Left lobe of liver (tissue), 2 donors: ENCODE measurements around the gene TTLL5. TPM values are rescaled to one million over a fixed set of nuclear protein-coding genes. Genes with fewer than 3 reads are reported as not detected.
A peak's percentile ranks its signal among the peaks of the same experiment; 100 is the strongest.

Experiments
- ATAC-seq: fragments of 200-7000 bp; cut with Tn5 transposase; one replicate; pipeline ENCODE4 v1.9.1; 2020; ENCODE audit warnings: mild to moderate bottlenecking, moderate library complexity
- DNase-seq: peaks from one replicate; pipeline ENCODE4 v3.0.0-alpha.2; 2020; ENCODE audit warnings: low spot score
- total RNA-seq: library from RNA; stranded (reverse); gene quantifications from one replicate; pipeline ENCODE4 v1.2.1, GENCODE V29; 2021
- donor health status: DM: no; HTN: no; CAD: no; lungs with moderate emphysema.
- donor health status: DM: no; HTN: yes; CAD: no.

Gene TTLL5
- total RNA-seq, 1 donor from 2014 or later, result 9.5 TPM

GRCh38 chr14:75700295-75700694 lies 39.2 kb downstream of the TTLL5 start:
- ATAC-seq (no peak), DNase-seq (no peak)

DNA sequence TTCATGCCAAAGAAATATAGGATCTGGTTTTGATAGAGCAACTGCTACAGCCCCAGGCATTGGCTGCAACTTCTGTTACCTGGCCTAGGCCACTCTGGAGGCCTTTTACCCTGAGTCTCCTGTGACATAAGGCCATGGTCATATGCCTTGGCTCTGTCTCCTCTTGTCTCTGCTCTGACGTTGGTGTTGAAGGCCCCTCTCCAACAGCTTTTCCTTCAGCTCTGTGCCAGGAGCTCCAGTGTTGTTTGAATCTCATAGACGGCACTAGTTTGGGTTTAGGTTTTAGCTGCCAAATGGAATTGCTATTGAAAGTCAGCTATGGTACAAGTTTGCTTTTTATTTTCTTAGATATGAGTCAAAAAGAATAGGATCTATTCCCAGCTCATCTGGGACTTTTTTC lies 41.1 kb downstream of the TTLL5 start:
- DNase-seq (no peak), ATAC-seq (no peak)

DNA sequence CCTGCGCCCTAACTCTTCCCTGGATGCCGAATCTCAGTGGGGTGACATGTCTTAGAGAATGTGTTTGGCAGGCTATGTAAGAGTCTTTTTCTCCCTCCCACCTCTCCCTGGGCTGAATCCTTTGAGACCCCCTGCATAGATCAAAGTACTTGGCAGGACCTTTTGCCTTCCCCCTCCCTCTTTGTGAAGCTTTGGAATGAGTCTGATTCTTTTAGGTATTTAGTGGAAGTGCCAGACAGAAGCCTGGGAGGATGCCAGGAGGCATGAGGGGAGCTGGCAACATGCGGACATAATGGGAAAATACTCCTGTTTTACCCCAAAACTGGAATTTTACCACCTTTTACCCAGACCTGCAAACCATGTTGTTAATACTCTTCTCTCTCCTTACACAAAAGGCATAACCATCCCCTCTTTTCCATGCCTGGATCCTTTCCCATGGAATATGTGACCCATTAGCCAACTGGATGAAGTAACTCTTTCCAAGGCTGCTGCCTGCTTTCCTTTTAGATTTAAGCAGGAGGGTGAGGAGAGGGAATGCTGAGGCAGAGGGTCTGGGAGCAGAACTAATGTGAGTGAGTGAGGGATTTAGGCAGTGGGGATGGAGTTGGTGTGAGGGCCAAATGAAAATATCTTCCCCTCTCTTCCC lies 41.7 kb downstream of the TTLL5 start:
- DNase-seq, result no peak
- no peak for ATAC-seq

- DNase-seq, result no peak
- no peak for ATAC-seq
Observed at GRCh38 chr14:75703467-75703866, 42.4 kb downstream of the TTLL5 start.

- ATAC-seq (no peak), DNase-seq (no peak)
Observed at GRCh38 chr14:75705014-75705413, 44.0 kb downstream of the TTLL5 start.

DNA sequence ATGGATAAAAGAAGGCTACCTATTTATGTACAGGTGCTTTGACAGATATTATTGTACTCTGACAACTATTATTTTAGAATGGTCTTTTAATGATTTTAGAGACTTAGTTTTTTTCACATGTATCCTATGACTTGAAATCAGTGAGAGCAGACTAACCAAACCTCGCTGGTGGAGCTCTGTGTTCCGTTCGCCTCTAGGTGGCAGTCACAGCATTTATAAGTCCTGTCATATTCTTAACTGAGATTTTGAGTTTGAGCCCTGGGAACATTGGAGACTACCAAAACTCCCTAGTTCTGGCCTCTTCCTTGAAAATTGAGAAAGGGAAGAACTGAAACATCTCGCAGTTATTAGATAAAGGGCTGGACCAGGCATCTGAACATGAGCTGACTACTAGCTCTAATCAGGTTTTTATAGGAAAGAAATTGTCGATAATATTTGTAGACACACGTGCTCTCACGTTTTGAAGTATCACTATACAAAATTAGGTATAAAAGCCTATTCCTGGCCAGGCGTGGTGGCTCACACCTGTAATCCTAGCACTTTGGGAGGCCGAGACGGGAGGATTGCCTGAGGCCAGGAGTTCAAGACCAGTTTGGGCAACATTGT lies 48.3 kb downstream of the TTLL5 start:
- DNase-seq, result peak; percentile 68
- peak; percentile 81 for ATAC-seq

- ATAC-seq, result peak; percentile 71
Observed at GRCh38 chr14:75711105-75711795, 50.2 kb downstream of the TTLL5 start.

DNA sequence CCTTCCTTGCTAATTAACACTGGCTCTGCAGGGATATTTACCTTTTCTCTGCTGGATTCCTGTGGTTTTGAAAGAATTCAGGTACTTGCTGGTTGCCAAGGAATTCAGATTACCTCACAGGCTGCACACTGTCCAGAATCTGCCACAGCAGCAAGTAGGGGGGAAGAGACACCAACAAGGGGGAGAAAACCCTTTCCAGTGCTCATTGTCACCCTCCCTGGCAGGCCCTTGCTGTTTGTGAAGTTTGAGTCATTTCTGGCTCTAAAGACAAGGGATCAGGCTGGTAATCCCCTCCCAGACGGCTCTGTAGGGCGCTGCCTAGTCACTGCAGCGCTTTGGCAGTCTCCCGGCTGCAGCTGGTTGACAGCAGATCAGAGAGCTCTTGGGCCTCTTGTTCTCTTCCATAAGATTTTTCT lies 50.8 kb downstream of the TTLL5 start:
- DNase-seq (peak; percentile 69), ATAC-seq (peak; percentile 85)

More at GRCh38 chr14:75711105-75711795, 50.2 kb downstream of the TTLL5 start:
- no peak for DNase-seq

DNA sequence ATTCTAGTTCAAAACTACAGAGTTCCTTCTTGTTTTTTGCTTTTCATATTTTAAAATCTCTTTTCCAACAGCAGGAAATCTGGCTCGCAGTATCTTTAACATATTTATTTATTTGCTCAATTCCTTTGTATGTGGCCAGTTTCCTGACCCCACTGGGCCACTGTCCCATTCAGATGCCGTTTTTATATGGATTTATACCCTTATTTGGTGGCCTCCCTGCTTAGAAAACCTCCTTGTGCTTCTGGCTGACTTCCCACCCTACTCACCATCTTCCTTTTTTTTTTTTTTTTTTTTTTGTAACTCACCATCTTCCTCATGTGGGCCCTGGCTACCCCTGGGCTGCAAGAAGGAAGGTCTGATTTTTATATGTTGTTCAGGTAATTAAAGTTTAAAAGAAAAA lies 53.9 kb downstream of the TTLL5 start:
- ATAC-seq, result no peak
- no peak for DNase-seq

GRCh38 chr14:75715926-75716780 lies 55.1 kb downstream of the TTLL5 start:
- ATAC-seq, result no peak

GRCh38 chr14:75717729-75718128 lies 56.7 kb downstream of the TTLL5 start:
- DNase-seq (peak; percentile 67), ATAC-seq (peak; percentile 89)

More at GRCh38 chr14:75715926-75716780, 55.1 kb downstream of the TTLL5 start:
- DNase-seq, result no peak

- DNase-seq, result no peak
- ATAC-seq, result no peak
Observed at GRCh38 chr14:75718199-75718598, 57.2 kb downstream of the TTLL5 start.

DNA sequence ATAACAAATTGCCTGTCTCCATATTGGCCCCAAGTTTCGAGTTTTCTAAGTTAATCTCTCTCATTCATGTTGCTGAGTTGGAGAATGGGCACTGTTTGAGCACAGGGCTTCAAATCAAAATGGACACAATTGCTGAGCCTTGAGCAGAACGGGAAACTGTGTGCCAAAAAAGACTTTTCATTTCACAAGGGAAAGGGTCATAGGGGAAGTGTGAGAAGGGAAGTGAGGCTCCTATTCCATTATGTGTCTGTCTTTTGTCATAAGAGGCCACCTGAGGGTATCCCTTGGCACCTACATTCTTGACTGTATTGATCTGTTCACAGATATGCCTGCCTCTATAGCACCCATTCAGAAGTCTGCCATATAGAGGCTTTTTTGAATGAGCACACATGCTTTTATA lies 59.1 kb downstream of the TTLL5 start:
- ATAC-seq, result no peak
- DNase-seq, result no peak

DNA sequence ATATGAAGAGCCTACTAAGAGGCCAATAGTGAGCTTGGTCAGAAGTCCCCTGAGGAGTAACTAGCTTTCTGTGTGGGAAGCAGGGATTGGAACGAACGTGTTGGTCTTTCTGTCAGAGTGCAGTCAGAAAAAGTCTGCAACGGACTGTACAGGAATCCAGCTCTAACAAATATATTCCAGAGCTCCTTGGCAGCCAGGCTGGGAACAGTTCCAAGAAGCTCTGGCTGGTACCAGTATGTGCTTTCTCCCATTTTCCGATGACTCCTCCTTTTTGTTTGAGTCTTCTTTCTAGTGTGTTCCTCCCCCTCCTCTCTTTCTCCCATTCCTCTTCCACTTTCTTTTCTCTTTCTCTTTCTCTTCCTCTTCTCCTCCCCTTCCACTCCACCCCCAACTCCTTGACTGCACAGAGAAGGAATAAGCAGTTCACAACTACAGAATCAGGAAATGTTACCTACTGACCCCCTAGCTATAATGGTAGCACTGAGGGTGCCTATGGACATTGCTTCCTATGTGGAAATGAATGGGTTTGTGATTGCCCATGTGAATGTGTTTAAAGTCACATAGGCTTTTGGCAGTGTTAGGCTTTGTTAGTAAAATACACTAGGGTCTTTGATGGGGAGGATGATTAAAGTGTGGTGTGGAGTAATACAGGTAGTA lies 59.9 kb downstream of the TTLL5 start:
- DNase-seq (peak; percentile 66), ATAC-seq (peak; percentile 74)

DNA sequence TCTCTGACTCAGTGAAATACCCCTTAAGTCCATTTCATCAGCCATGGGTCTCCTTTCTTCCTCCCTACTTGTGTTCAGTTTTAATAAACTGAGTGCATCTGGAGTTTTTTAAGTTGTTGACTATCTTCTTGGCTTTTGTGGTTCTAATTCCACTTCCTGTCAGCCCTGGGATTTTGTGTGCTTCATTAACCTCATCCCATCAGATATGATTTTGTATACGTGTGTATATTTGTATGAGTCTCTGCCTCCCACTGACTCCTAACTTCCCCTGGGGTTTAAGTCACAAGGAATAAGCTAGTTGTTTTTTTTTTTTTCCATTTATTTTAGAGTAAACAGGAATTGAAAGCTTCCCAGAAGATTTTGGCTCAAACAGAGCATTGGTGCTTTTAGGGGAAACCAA lies 62.7 kb downstream of the TTLL5 start:
- DNase-seq (no peak), ATAC-seq (peak; percentile 13)

- ATAC-seq, result no peak
Observed at GRCh38 chr14:75724414-75725204, 63.6 kb downstream of the TTLL5 start.

DNA sequence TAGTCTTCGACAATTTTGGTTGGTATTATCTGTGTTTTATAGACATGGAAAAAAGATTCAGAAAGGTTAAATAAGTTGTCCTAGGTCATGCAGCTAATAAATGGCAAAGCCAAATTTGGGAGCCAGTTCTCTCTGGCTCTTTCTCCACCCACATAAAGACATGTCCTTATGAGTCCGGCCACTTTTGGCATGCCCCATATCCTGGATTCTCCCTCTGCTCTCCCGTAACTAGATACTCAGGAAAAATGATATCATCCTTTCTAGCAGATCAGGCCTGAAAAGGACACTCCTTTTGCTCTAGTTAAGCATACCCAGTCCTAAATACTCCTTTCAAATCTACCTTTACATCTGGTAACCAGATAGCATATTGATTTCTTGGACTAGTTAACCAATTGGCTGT lies 64.4 kb downstream of the TTLL5 start:
- DNase-seq (no peak), ATAC-seq (no peak)

More at GRCh38 chr14:75724414-75725204, 63.6 kb downstream of the TTLL5 start:
- DNase-seq, result no peak

DNA sequence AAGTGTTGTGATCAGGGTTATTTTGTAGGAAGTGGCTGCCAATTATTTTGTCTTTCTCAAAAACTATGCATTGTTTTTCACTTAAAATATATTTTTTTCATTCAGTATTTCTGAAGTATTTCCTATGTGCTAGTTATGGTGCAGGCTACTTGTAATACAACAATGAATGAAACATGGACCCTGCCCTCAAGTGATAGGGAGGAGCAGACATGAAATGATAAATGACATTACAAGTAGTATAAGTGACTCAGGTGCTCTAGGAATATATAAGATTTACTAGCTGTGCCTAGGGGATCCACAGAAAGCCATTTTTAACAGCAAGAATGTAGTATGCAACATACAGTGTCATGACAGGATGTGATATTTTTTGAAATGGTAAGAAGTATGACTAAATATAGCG lies 65.3 kb downstream of the TTLL5 start:
- ATAC-seq, result no peak
- no peak for DNase-seq

DNA sequence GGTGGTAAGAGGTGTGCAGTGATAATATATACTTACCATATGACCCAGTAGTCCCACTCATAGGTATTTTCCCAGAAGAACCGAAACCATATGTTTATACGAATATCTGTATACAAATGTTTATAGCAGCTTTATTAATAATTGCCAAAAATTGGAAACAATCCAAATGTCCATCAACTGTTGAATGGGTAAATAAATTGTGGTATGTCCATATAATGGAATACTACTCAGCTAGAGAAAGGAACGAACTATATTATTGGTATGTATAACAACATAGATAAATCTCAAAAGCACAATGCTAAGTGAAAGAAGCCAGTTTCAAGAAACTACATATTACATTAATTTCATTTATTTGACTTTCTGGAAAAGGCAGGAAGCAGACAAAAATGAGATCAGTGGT lies 66.1 kb downstream of the TTLL5 start:
- ATAC-seq, result no peak

GRCh38 chr14:75732888-75733287 lies 71.8 kb downstream of the TTLL5 start:
- ATAC-seq (no peak), DNase-seq (no peak)

More for the DNA sequence above, 66.1 kb downstream of the TTLL5 start:
- DNase-seq, result no peak
